HPDE6-E6E7 (cell line): ENCODE results near the gene APOO.
"Not testable (repeated sequence)": the region's sequence is repeated elsewhere in the genome, so short reads cannot be mapped to it uniquely, and the experiment has no call there.

Source experiments
- DNase-seq: peaks from one replicate; pipeline ENCODE4 v3.0.0; 2011; ENCODE audit warnings: missing footprints; ENCODE audit errors: extremely low spot score

The APOO gene

DNA sequence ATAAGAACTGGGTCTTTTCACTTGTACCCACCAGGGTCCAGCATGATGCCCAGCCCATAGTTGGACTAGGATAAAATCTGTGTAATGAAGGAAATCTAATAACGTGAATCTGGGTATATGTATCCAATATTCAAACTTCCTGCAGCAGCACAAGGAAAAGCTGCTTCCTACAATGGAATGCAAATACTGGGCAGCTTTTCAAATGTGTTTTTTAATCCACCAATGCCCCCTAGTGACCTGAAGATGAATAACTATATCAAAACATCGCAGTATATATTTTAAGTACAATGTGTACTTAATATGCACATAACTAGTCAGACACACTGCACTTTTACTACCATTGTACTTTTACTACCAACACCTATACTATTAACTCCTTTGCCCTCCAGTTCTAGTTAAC, 5.3 kb downstream of the APOO start:
- peak; percentile 37 for DNase-seq

- DNase-seq, result peak; percentile 37
Measured at GRCh38 chrX:23901805-23902204, 5.9 kb downstream of the APOO start.

DNA sequence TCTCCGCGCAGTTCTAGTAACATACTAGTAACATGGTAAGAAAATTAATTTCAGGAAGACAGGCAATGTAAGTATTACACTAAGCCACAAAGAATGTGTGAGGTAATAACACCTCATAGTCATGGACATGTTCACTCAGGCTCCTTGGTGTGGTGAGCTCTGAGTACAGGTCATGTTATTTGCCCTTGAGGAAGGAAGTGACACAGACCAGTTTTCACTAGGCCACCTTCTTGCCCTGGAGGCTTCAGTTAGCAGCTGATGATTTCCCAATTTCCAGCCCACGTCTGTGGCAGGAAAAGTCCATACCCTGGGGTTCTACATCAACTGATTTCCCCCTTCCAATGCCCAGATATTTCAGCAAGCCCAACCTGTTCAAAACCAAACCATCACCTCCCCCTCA, 6.7 kb downstream of the APOO start:
- DNase-seq, result peak; percentile 80

- DNase-seq, result no peak
Measured at GRCh38 chrX:23900220-23900797, 7.4 kb downstream of the APOO start.

DNA sequence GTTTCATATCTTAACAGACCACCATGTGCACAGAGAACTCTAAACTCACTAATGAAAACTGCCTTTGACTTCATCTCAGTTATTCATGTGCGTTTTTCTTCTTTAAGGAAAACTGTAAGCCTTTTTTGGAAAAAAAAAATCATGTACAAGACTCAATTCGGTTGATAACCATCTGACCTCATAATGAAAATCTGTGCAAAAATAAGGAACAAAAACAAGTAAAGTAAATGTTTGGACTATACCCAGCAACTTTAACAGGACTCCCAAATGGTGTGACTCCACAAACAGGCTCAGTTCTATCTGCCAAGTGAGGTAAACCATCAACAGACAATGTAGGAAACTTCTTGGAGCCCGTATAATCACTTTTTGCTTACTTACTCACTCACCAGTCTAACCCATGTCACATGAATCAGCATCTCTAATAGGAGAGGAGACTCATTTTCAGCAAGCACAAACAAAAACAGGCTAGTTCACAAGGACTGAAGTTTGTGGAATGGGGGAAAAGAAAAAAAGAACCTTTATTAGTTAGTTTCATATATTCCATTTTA, 9.3 kb downstream of the APOO start:
- peak; percentile 15 for DNase-seq

- DNase-seq, result no peak
Measured at GRCh38 chrX:23896981-23897380, 10.8 kb downstream of the APOO start.

DNA sequence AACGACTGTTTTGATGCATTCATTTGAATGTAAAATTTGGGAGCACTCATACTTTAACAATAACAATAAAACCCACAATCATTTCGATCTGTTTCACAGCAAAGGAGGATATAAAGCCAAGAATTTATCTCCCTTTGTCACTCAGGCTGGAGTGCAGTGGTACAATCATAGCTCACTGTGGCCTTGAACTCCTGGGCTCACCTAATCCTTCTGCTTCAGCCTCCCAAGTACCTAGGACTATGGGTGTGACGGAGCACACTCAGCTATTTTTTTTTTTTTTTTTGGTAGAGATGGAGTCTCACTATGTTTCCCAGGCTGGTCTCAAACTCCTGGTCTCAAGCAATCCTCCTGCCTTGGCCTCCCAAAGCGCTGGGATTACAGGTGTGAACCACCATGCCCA, 11.2 kb downstream of the APOO start:
- DNase-seq, result not testable (repeated sequence)

DNA sequence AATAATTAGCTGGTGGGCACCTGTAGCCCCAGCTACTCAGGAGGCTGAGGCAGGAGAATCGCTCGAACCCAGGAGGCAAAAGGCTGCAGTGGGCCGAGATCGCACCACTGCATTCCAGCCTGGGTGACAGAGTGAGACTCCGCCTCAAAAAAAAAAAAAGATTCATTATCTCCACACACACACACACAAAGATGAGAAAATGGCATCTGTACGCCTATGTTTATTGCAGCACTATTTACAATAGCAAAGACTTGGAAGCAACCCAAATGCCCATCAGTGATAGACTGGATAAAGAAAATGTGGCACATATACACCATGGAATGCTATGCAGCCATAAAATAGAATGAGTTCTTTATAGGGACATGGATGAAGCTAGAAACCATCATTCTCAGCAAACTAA, 12.7 kb downstream of the APOO start:
- DNase-seq, result not testable (repeated sequence)

DNA sequence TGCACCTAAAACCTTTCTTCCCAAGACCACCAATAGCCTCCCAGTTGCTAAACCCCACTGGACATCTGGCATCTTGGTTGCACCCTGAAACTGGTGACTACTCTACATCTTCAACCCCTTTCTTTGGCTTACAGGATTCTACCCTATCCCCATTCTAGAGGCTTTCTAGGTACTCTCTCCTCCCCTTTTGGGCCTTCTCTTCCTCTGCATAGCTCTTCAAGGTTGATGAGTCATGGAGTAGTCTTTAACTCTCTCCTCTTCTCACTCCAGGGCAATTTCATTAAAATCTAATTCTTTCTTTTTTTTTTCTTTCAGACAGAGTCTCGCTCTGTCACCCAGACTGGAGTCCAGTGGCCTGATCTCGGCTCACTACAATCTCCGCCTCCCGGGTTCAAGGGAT, 16.8 kb downstream of the APOO start:
- DNase-seq, result no peak

- DNase-seq, result no peak
Measured at GRCh38 chrX:23888887-23889501, 18.7 kb downstream of the APOO start.

DNA sequence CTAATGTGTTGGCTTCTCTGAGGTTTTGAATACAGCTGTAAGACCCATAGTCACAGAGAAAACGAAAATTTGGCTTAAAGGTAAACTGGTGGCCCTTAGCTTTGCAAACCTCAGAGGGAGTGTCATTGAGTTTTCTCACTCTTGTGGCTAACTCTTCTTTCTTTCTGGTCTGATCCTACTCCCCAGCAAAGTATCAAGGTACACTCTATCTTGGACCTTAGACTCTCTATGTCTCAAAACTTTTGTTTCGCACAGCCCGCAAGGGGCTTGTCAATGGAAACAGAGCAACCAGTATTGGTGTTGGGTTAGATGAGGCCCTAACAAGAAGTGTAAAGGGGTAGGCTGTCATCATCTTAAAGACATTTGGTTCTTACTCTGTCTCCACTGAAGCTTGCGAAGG, 19.8 kb downstream of the APOO start:
- no peak for DNase-seq

GRCh38 chrX:23887451-23887850, 20.3 kb downstream of the APOO start:
- no peak for DNase-seq

GRCh38 chrX:23885803-23886202, 21.9 kb downstream of the APOO start:
- DNase-seq, result no peak

GRCh38 chrX:23884427-23885024, 23.2 kb downstream of the APOO start:
- no peak for DNase-seq

DNA sequence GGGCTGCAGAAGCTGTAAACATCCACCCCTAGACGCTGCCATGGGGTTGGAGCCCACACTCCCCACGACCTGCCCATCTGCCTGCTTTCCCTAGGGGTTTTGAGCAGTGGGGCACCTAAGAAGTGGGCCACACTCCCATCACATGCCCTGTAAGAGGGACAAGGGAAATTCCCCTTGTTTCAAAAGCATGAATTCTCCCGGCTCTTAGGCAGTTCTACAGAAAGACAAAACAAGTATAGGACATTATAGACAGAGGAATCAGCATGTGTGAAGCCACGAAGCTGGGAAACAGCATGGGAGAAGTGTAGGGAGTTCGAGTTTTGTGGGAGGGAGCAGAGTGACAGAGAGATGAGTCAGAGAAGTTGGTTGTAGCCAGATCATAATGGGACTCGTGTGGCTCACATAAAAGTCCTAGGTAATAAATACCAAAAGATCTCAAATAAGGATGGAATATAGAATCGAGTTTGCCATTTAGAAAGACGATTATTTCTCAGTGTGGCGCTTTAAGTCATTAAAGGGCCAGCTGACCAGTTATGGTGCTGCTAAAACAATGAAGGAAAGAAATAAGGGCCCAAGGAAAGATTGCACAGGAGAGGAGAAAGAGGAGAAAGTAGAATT, 23.9 kb downstream of the APOO start:
- DNase-seq, result peak; percentile 76

DNA sequence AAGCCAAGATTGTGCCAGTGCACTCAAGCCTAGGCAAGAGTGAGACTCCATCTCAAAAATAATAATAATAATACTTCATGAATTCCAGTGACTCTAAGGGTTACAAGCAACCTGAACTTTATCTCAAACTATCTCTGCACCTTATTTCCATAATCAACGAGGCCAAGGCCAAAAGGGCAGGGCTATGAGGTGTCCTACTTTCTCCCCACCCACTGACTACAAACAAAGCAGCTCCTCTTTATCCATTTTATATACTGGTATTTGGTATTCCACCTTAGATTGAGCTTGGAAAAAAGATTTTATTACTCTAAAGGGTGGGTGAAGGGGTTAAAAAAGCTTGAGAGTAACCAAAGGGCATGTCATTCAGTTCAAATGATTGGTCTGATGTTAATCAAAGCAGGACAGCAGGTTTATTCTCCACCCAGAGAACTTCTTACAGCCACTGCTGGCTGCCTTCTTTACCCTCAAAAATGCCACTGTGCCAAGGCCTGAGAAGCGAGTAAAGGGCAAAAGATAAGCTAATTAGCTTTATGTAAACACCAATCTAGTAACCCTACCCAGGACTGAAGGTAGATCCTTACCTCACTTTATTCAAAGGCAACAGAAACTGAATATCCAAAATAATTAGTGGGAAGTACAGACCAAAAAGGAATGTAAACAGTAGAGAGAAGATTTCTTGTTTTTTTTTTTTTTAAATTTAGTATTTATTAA, 28.2 kb downstream of the APOO start:
- DNase-seq, result no peak

GRCh38 chrX:23871905-23872546, 35.7 kb downstream of the APOO start:
- no peak for DNase-seq

GRCh38 chrX:23870041-23870440, 37.7 kb downstream of the APOO start:
- DNase-seq, result no peak

DNA sequence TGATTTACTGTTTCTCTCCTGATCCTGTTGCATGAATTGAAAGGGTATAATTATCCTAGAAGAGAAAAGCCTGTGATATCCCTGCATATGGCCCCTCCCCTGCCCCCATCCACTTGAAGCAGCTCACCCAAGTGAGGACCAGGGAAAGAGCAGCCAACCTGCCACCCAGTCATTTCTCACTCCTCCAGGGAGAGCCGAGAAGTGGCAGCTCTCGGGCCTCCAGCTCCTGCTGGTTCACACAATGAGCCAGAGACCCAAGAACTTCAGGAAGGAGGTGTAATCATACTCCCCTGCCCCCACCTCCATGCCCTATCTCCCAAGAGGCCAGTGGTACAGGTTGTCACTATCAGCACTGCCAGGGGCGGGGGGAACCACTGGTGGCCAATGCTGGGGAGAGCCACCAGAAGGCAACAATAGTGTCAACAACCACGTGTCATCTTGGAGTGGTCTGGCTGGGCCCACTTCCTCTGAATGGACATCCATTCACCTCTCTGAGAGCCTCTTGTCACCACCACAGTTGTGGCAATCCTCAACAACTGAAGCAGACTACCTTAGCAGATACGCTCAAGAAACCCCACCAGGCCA, 42.9 kb downstream of the APOO start:
- DNase-seq, result no peak

GRCh38 chrX:23861952-23862351, 45.8 kb downstream of the APOO start:
- not testable (repeated sequence) for DNase-seq

DNA sequence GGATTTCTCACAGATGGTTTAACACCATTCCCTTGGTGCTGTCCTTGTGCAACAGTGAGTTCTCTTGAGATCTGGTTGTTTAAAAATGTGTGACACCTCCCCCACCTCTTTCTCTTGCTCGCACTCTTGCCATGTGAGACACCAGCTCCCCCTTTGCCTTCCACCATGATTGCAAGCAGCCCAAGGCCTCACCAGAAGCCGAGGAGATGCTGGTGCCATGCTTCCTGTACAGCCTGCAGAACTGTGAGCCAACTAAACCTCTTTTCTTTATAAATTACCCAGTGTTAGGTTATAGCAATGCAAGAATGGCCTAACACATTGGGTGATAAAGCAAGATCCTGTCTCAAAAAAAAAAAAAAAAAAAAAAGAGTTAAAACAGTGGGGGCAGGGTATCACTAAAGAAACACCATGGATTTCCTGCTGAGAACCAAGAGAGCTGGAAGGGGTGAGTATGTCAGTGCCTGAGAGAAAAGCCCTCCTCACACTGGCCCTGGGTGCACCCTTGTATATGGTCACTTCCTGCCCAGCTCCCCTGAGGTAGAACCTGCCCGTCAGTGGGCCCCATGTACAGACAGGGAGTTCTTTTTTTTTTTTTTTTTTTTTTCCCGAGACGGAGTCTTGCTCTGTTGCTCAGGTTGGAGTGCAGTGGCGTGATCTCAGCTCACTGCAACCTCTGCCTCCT, 46.4 kb downstream of the APOO start:
- no peak for DNase-seq
